ENCODE data around the gene RSPH4A. TPM values are rescaled to one million over a fixed set of nuclear protein-coding genes. Genes with fewer than 3 reads are reported as not detected.

RSPH4A gene
- total RNA-seq, 1 donor from 2014 or later: 0.29 TPM

Other genes starting within 250 kb of the RSPH4A start
- 20.8 and 21.5 TPM in 2 replicates for gene DSE, start 245.5 kb upstream of the RSPH4A start, total RNA-seq
- gene CALHM6, start 155.1 kb upstream of the RSPH4A start, total RNA-seq: 0.68 and 1.1 TPM in 2 replicates
- gene CALHM5, start 104.8 kb upstream of the RSPH4A start, total RNA-seq: 4.8 and 5.5 TPM in 2 replicates
- gene TRAPPC3L, start 70.8 kb upstream of the RSPH4A start, total RNA-seq: 0.34 TPM in 1 of 2 replicates, not detected in the other
- gene CALHM4, start 62.7 kb upstream of the RSPH4A start, total RNA-seq: not detected in 2 replicates
- gene RWDD1, start 45.0 kb upstream of the RSPH4A start, total RNA-seq: 25.6 and 34.9 TPM in 2 replicates
- 10.9 and 11.4 TPM in 2 replicates for gene ZUP1, start 52.3 kb downstream of the RSPH4A start, total RNA-seq
- gene KPNA5, start 64.7 kb downstream of the RSPH4A start, total RNA-seq: 3.6 and 6.0 TPM in 2 replicates
- gene FAM162B, start 149.2 kb downstream of the RSPH4A start, total RNA-seq: 1.5 and 3.7 TPM in 2 replicates
- not detected in 2 replicates for gene GPRC6A, start 212.6 kb downstream of the RSPH4A start, total RNA-seq

All from glomerular endothelial cell (primary cell).